Cardiac muscle cell (in vitro differentiated cells and primary cell): ENCODE results near the gene VMP1. TPM values are rescaled to one million over a fixed set of nuclear protein-coding genes. Genes with fewer than 3 reads are reported as not detected.

ENCODE experiments used
- DNase-seq, 2 donors: peaks; one replicate each; pipeline versions ENCODE4 v3.0.0 to v3.0.0-alpha.2; 2010 to 2017; ENCODE audit warnings: low read depth in 1 of 2, low spot score in 1 of 2
- H3K27ac ChIP-seq: fragments of 200-600 bp; sonication (generic); 2 replicates; pipeline ENCODE4 v1.5.1; 2016
- H3K27me3 ChIP-seq: fragments of 200-600 bp; sonication (generic); 2 replicates; pipeline ENCODE4 v1.6.0; 2016; ENCODE audit warnings: control low read depth
- H3K36me3 ChIP-seq: fragments of 200-600 bp; sonication (generic); 2 replicates; pipeline ENCODE4 v1.5.1; 2016; ENCODE audit warnings: control low read depth
- H3K4me1 ChIP-seq: fragments of 200-600 bp; sonication (generic); 2 replicates; pipeline ENCODE4 v1.8.1; 2017; ENCODE audit warnings: low read depth, mild to moderate bottlenecking, mixed run types
- H3K4me3 ChIP-seq: fragments of 200-600 bp; sonication (generic); 2 replicates; pipeline ENCODE4 v1.5.1; 2016; ENCODE audit warnings: mild to moderate bottlenecking
- H3K9me3 ChIP-seq: fragments of 200-600 bp; sonication (generic); 2 replicates; pipeline ENCODE4 v1.5.1; 2017; ENCODE audit warnings: low read depth, mild to moderate bottlenecking, control low read depth
- polyA plus RNA-seq: library from polyadenylated mRNA; unstranded; fragments of >200 nt; fragmentation: Nextera tagmentation; extraction: Ambion mirVana; gene quantifications from 2 replicates; pipeline ENCODE4 v1.2.1, GENCODE V29; 2016
- total RNA-seq: library from RNA; depleted of rRNA; stranded (reverse); fragments of >200 nt; gene quantifications from 2 replicates; pipeline ENCODE4 v1.2.3, GENCODE V29; 2016
- TF ChIP-seq, protein P1 (sequence below): IDR thresholded peaks from 2 replicates; pipeline ENCODE4 v1.5.1; 2012; ENCODE audit warnings: low read depth, mild to moderate bottlenecking, low read length

Gene VMP1
- total and polyA plus RNA-seq, 2 experiments from 2014 or later, result 65.0 to 91.3 TPM

DNA sequence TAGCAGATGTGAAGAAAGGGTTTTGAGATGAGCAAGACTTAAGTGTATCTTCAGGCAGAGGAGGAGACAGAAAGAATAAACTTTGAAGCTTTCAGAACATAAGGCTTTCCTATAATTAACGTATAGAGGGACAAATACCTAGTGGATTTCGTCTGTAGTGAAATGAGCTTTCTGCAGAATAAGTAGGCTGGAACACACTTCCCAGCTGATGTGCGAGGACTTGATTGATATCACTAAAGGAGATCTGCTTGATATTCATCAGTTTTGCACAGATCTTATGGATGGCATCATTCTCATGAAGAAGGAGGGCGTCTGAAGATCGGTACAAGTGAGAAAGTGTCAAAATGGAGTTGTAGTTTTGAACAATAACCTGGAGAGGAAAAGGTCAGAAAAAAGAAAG lies 170.5 kb downstream of the VMP1 start:
- no peaks in the 10 kb centered on the region for H3K27me3 ChIP-seq
- TF ChIP-seq, protein P1, sequence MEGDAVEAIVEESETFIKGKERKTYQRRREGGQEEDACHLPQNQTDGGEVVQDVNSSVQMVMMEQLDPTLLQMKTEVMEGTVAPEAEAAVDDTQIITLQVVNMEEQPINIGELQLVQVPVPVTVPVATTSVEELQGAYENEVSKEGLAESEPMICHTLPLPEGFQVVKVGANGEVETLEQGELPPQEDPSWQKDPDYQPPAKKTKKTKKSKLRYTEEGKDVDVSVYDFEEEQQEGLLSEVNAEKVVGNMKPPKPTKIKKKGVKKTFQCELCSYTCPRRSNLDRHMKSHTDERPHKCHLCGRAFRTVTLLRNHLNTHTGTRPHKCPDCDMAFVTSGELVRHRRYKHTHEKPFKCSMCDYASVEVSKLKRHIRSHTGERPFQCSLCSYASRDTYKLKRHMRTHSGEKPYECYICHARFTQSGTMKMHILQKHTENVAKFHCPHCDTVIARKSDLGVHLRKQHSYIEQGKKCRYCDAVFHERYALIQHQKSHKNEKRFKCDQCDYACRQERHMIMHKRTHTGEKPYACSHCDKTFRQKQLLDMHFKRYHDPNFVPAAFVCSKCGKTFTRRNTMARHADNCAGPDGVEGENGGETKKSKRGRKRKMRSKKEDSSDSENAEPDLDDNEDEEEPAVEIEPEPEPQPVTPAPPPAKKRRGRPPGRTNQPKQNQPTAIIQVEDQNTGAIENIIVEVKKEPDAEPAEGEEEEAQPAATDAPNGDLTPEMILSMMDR, result no peak
- no peak overlapping the region for H3K27ac ChIP-seq
- peaks cover 23% of the 10 kb centered on the region for H3K36me3 ChIP-seq
- H3K9me3 ChIP-seq, result no peaks in the 10 kb centered on the region
- no peaks in the 10 kb centered on the region for H3K4me1 ChIP-seq
- no peak overlapping the region for H3K4me3 ChIP-seq
- DNase-seq, result no peak

DNA sequence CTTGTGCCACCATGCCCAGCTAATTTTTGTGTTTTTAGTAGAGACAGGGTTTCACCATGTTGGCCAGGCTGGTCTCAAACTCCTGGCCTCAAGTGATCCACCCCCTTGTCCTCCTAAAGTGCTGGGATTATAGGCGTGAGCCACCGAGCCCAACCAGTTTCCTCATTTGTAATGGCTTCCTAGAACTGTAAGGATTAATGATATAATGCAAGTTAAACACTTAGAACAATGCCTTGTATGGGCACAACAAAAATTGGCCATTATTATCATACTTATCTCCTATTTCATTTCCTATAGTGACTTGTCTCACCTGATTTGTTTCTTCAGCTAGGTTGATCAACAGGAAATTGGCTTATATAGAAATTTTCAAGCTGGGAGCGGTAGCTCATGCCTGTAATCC lies 171.2 kb downstream of the VMP1 start:
- Histone ChIP-seq H3K27ac (no peak overlapping the region), H3K36me3 (peaks cover 26% of the 10 kb centered on the region), H3K27me3 (no peaks in the 10 kb centered on the region), H3K9me3 (no peaks in the 10 kb centered on the region), H3K4me3 (no peak overlapping the region), H3K4me1 (no peaks in the 10 kb centered on the region)
- TF ChIP-seq, protein P1, result no peak
- DNase-seq, result no peak

DNA sequence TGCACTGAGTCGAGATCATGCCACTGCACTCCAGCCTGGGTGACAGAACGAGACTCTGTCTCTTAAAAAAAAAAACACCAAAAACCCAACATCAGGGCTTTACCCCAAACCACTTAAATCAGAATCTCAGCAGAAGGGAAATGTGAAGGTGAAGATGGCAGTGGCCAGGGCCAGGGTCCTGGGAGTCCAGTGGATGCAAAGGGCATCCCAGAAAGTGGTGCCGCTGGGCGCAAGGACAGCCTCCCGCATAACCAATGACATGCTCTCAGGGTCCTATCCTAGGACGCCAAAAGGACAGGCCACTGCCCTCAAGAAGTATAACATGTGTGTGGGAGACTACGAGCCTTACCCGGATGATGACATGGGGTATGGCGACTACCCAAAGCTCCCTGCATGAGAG lies 177.4 kb downstream of the VMP1 start:
- H3K27ac ChIP-seq, result no peak overlapping the region
- H3K36me3 ChIP-seq, result peaks cover 22% of the 10 kb centered on the region
- H3K9me3 ChIP-seq, result no peaks in the 10 kb centered on the region
- no peak for DNase-seq
- TF ChIP-seq, protein P1, result no peak
- no peaks in the 10 kb centered on the region for H3K4me1 ChIP-seq
- no peak overlapping the region for H3K4me3 ChIP-seq
- H3K27me3 ChIP-seq, result no peaks in the 10 kb centered on the region

DNA sequence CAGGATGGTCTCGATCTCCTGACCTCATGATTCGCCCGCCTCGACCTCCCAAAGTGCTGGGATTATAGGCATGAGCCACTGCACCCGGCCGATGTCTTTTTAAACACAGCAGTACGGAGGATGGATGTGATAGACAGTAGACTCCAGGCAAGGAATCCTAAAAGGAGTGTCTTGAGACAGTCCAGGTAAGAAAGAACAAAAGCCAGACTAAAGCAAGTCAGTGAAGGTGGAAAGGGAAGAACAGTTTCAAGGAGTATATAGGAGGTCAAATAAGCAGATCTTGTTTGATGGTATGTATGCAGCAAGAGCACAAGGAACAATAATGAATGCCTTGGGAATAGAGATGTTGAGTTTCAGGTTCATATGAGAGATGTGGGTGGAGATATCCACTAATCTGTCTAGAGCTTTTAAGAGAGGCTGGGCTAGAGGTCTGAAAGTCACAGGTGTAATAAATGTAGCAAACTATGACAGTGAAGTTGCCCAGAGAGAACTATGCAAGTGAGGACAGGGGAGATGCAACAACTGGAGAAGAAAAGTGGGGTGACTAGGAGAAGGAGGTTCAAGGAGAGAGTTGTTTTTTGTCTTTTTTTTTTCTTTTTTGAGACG lies 180.8 kb downstream of the VMP1 start:
- no peak overlapping the region for H3K4me3 ChIP-seq
- TF ChIP-seq, protein P1, result no peak
- no peaks in the 10 kb centered on the region for H3K4me1 ChIP-seq
- H3K9me3 ChIP-seq, result no peaks in the 10 kb centered on the region
- H3K36me3 ChIP-seq, result peaks cover 20% of the 10 kb centered on the region
- no peaks in the 10 kb centered on the region for H3K27me3 ChIP-seq
- DNase-seq, result no peak
- H3K27ac ChIP-seq, result no peak overlapping the region

DNA sequence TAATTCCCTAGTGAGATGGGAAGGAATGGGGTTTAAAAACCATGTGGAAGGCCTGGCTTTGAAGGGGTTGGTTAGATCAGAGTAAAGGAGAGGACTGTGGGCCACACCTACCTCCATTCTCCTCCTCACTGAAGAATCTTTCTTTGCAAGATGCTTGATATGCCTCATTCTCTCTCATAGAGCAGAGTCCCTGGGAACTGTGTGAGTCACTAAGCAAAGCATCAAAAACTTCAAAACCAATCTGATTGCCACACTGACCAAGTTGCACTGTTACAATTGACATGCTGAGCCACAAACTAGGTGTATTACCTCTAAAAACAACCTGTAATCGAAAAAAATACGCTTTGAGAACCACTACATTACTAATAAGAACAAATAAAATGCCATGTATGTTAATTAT lies 183.3 kb downstream of the VMP1 start:
- H3K4me3 ChIP-seq, result no peak overlapping the region
- no peaks in the 10 kb centered on the region for H3K9me3 ChIP-seq
- peaks cover 8% of the 10 kb centered on the region for H3K4me1 ChIP-seq
- TF ChIP-seq, protein P1, result no peak
- no peaks in the 10 kb centered on the region for H3K27me3 ChIP-seq
- H3K27ac ChIP-seq, result no peak overlapping the region
- peaks cover 3% of the 10 kb centered on the region for H3K36me3 ChIP-seq
- no peak for DNase-seq

Other genes with a start within 250 kb of the VMP1 start
- 53.0 and 62.6 TPM in 2 replicates for gene DHX40, start 142.0 kb upstream of the VMP1 start, total RNA-seq
- gene DHX40, start 142.0 kb upstream of the VMP1 start, polyA plus RNA-seq, result 30.2 and 35.4 TPM in 2 replicates
- 275 and 286 TPM in 2 replicates for gene CLTC, start 87.8 kb upstream of the VMP1 start, total RNA-seq
- 168 and 172 TPM in 2 replicates for gene CLTC, start 87.8 kb upstream of the VMP1 start, polyA plus RNA-seq
- 9.3 and 12.0 TPM in 2 replicates for gene PTRH2, start 224 bp upstream of the VMP1 start, total RNA-seq
- 17.7 and 22.9 TPM in 2 replicates for gene PTRH2, start 224 bp upstream of the VMP1 start, polyA plus RNA-seq
- gene TUBD1, start 185.3 kb downstream of the VMP1 start, total RNA-seq, result 9.0 and 10.9 TPM in 2 replicates
- 17.5 and 21.1 TPM in 2 replicates for gene TUBD1, start 185.3 kb downstream of the VMP1 start, polyA plus RNA-seq
- gene RPS6KB1, start 185.5 kb downstream of the VMP1 start, total RNA-seq, result 30.9 and 103 TPM in 2 replicates
- gene RPS6KB1, start 185.5 kb downstream of the VMP1 start, polyA plus RNA-seq, result 13.6 and 19.2 TPM in 2 replicates